ENCODE data around the gene GPR84.

Gene GPR84

DNA sequence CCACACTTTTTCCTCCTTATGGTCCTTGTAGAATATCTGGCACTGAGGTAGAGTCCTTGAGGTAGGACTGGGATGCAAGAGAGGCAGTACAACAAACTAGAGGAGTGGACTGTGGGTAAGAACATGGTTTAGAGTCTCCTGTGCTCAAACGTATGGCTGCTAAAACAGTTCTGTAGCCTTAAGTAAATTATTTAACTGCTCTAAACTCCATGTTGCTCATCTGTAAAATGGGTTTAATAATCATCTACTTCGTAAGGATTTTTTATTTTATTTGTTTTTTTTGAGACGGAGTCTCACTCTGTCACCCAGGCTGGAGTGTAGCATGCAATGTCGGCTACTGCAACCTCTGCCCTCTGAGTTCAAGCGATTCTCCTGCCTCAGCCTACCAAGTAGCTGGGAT lies 42.9 kb downstream of the GPR84 start:
- DNase-seq = no peak

All from NCI-H1105 treated with DMSO at 0.1 percent for 48 hours (cell line).